Measurements from ENCODE around the gene NGB. TPM values are rescaled to one million over a fixed set of nuclear protein-coding genes. Genes with fewer than 3 reads are reported as not detected.

Gene NGB
- total and polyA plus RNA-seq, 12 donors, result 0.17 to 15.4 (median 5.2) TPM; not detected in 4

GRCh38 chr14:77253333-77254190 is 17.4 kb downstream of the NGB start:
- no peaks in the 10 kb centered on the region for H3K27me3 ChIP-seq
- DNase-seq, result no peak
- no peak overlapping the region for H3K27ac ChIP-seq
- no peaks in the 10 kb centered on the region for H3K4me1 ChIP-seq (replicated peaks in 1 of 2)
- no peak for TF ChIP-seq CTCF (IDR thresholded peaks at IDR 0.05)
- no peak for TF ChIP-seq POLR2A (IDR thresholded peaks at IDR 0.05)
- 66 to 79% (median 73%) methylated on average over 13 to 20 of the region's 20 CpGs for WGBS, 4 donors
- H3K4me3 ChIP-seq, result no peak overlapping the region
- H3K9me3 ChIP-seq (replicated peaks in 1 of 3), result no peaks in the 10 kb centered on the region
- intact Hi-C loops (cut with DNase I), result no loop called here
- H3K36me3 ChIP-seq (replicated peaks in 1 of 2), result no peaks in the 10 kb centered on the region

GRCh38 chr14:77251870-77252269 is 19.1 kb downstream of the NGB start:
- H3K4me1 ChIP-seq (replicated peaks in 1 of 2), result no peaks in the 10 kb centered on the region
- 90 to 95% (median 93%) methylated on average over 7 to 11 of the region's 11 CpGs for WGBS, 4 donors
- H3K27ac ChIP-seq, result no peak overlapping the region
- no peaks in the 10 kb centered on the region for H3K36me3 ChIP-seq (replicated peaks in 1 of 2)
- intact Hi-C loops (cut with DNase I), result no loop called here
- no peak overlapping the region for H3K4me3 ChIP-seq
- no peaks in the 10 kb centered on the region for H3K9me3 ChIP-seq (replicated peaks in 1 of 3)
- no peak for DNase-seq
- TF ChIP-seq POLR2A (IDR thresholded peaks at IDR 0.05), result no peak
- H3K27me3 ChIP-seq, result no peaks in the 10 kb centered on the region

GRCh38 chr14:77250927-77251326 is 20.1 kb downstream of the NGB start:
- intact Hi-C loops (cut with DNase I), result no loop called here
- TF ChIP-seq CTCF (IDR thresholded peaks at IDR 0.05) (no peak), POLR2A (IDR thresholded peaks at IDR 0.05) (no peak)
- H3K9me3 ChIP-seq (replicated peaks in 1 of 3), result no peaks in the 10 kb centered on the region

GRCh38 chr14:77249286-77249685 is 21.7 kb downstream of the NGB start:
- Histone ChIP-seq H3K36me3 (replicated peaks in 1 of 2) (no peaks in the 10 kb centered on the region), H3K9me3 (replicated peaks in 1 of 3) (no peaks in the 10 kb centered on the region), H3K27me3 (no peaks in the 10 kb centered on the region), H3K4me1 (replicated peaks in 1 of 2) (no peaks in the 10 kb centered on the region), H3K4me3 (no peak overlapping the region), H3K27ac (no peak overlapping the region)
- TF ChIP-seq POLR2A (IDR thresholded peaks at IDR 0.05) (no peak), CTCF (IDR thresholded peaks at IDR 0.05) (no peak)
- 81 to 98% (median 90%) methylated on average over 3 to 7 of the region's 7 CpGs for WGBS, 4 donors
- intact Hi-C loops (cut with DNase I), result no loop called here
- DNase-seq, result no peak

More at GRCh38 chr14:77250927-77251326, 20.1 kb downstream of the NGB start:
- 86 to 94% (median 88%) methylated on average over 6 of the region's 6 CpGs for WGBS, 4 donors
- no peak for DNase-seq
- Histone ChIP-seq H3K27me3 (no peaks in the 10 kb centered on the region), H3K4me3 (no peak overlapping the region), H3K36me3 (replicated peaks in 1 of 2) (no peaks in the 10 kb centered on the region), H3K27ac (no peak overlapping the region), H3K4me1 (replicated peaks in 1 of 2) (no peaks in the 10 kb centered on the region)

GRCh38 chr14:77248666-77249065 is 22.3 kb downstream of the NGB start:
- H3K4me1 ChIP-seq (replicated peaks in 1 of 2), result no peaks in the 10 kb centered on the region
- TF ChIP-seq POLR2A (IDR thresholded peaks at IDR 0.05), result no peak
- TF ChIP-seq CTCF (IDR thresholded peaks at IDR 0.05), result no peak

More at GRCh38 chr14:77248666-77249065, 22.3 kb downstream of the NGB start:
- intact Hi-C loops (cut with DNase I), result no loop called here
- Histone ChIP-seq H3K27me3 (no peaks in the 10 kb centered on the region), H3K27ac (no peak overlapping the region), H3K9me3 (replicated peaks in 1 of 3) (no peaks in the 10 kb centered on the region), H3K4me3 (no peak overlapping the region), H3K36me3 (replicated peaks in 1 of 2) (no peaks in the 10 kb centered on the region)
- WGBS, 4 donors, result 92 to 99% (median 95%) methylated on average over 7 of the region's 7 CpGs
- DNase-seq, result no peak
